OCI-LY1 (cell line): ENCODE data around the gene KCNMA1.

Source experiments
- H2AFZ ChIP-seq: fragments of 200-600 bp; sonication (generic), shearing (Covaris generic); 2 replicates; pipeline ENCODE4 v1.6.0; 2014; ENCODE audit warnings: antibody characterized with exemption, mild to moderate bottlenecking, low read length
- H3F3A ChIP-seq: fragments of 200-600 bp; sonication (generic), shearing (Covaris generic); 2 replicates; pipeline ENCODE4 v1.6.0; 2014; ENCODE audit warnings: mild to moderate bottlenecking, antibody characterized with exemption, low read length, moderate library complexity; ENCODE audit not compliant: insufficient read depth
- H3K27ac ChIP-seq: fragments of 200-600 bp; sonication (generic); 2 replicates; pipeline ENCODE4 v1.5.1; 2014; ENCODE audit warnings: low read length, mixed run types, mild to moderate bottlenecking, low read depth; ENCODE audit not compliant: poor library complexity, severe bottlenecking
- H3K27me3 ChIP-seq: fragments of 200-600 bp; sonication (generic); 2 replicates; pipeline ENCODE4 v1.6.0; 2014; ENCODE audit warnings: antibody characterized with exemption, mild to moderate bottlenecking, low read length, moderate library complexity; ENCODE audit not compliant: insufficient read depth
- H3K36me3 ChIP-seq: fragments of 200-600 bp; sonication (generic); 2 replicates; pipeline ENCODE4 v1.6.1; 2014; ENCODE audit warnings: mild to moderate bottlenecking, antibody characterized with exemption, low read length, moderate library complexity, mixed read lengths; ENCODE audit not compliant: insufficient read depth
- H3K4me1 ChIP-seq: fragments of 200-600 bp; sonication (generic); 2 replicates; pipeline ENCODE4 v1.5.1; 2014; ENCODE audit warnings: mild to moderate bottlenecking, low read length, moderate library complexity; ENCODE audit not compliant: insufficient read depth, severe bottlenecking
- H3K4me2 ChIP-seq: fragments of 200-600 bp; sonication (generic), shearing (Covaris generic); 2 replicates; pipeline ENCODE4 v1.6.1; 2014; ENCODE audit warnings: low read length
- H3K4me3 ChIP-seq: fragments of 200-600 bp; sonication (generic); 2 replicates; pipeline ENCODE4 v1.5.1; 2014; ENCODE audit warnings: low read length, low read depth, mild to moderate bottlenecking, mixed read lengths; ENCODE audit not compliant: poor library complexity, severe bottlenecking
- H3K79me2 ChIP-seq: fragments of 200-600 bp; shearing (Covaris generic); 2 replicates; pipeline ENCODE4 v1.6.1; 2016; ENCODE audit warnings: mixed run types, low read length, mixed read lengths; ENCODE audit not compliant: insufficient read depth
- H3K9ac ChIP-seq: fragments of 200-600 bp; sonication (generic), shearing (Covaris generic); 2 replicates; pipeline ENCODE4 v1.6.1; 2014; ENCODE audit warnings: mild to moderate bottlenecking, low read length, mixed read lengths
- H3K9me2 ChIP-seq: fragments of 200-600 bp; sonication (generic), shearing (Covaris generic); 2 replicates; pipeline ENCODE4 v1.6.1; 2014; ENCODE audit warnings: low read depth, mild to moderate bottlenecking, low read length, mixed read lengths
- H3K9me3 ChIP-seq: fragments of 200-600 bp; shearing (Covaris generic); 2 replicates; pipeline ENCODE4 v1.6.1; 2014; ENCODE audit warnings: low read length, mixed read lengths
- H4K20me1 ChIP-seq: fragments of 200-600 bp; sonication (generic), shearing (Covaris generic); 2 replicates; pipeline ENCODE4 v1.6.0; 2016; ENCODE audit warnings: mild to moderate bottlenecking, low read length; ENCODE audit not compliant: insufficient read depth
- CTCF ChIP-seq: fragments of 200-600 bp; sonication (generic), shearing (Covaris generic); IDR thresholded peaks from 2 replicates; pipeline ENCODE4 v1.5.1; 2017; ENCODE audit warnings: mild to moderate bottlenecking, antibody characterized with exemption, low read length, moderate library complexity, mixed read lengths
- EZH2 ChIP-seq: fragments of 200-600 bp; sonication (generic), shearing (Covaris generic); IDR thresholded peaks from 2 replicates; pipeline ENCODE4 v1.8.0; 2017; ENCODE audit warnings: borderline replicate concordance, mixed run types, mild to moderate bottlenecking, antibody characterized with exemption, low read length, moderate library complexity, mixed read lengths

Gene KCNMA1

GRCh38 chr10:76971547-76972170 lies 665.9 kb downstream of the KCNMA1 start:
- Histone ChIP-seq H3K9me3 (no peaks in the 10 kb centered on the region), H4K20me1 (no peaks in the 10 kb centered on the region), H2AFZ (no peak overlapping the region), H3K27me3 (no peaks in the 10 kb centered on the region), H3K79me2 (no peaks in the 10 kb centered on the region), H3K9ac (no peak overlapping the region), H3K9me2 (no peaks in the 10 kb centered on the region), H3K27ac (no peak overlapping the region), H3K36me3 (no peaks in the 10 kb centered on the region), H3K4me3 (no peak overlapping the region), H3F3A (no peaks in the 10 kb centered on the region), H3K4me2 (no peak overlapping the region), H3K4me1 (no peaks in the 10 kb centered on the region)
- TF ChIP-seq CTCF (no peak), EZH2 (no peak)

- H4K20me1 ChIP-seq: no peaks in the 10 kb centered on the region
- no peak overlapping the region for H3K9ac ChIP-seq
Observed at GRCh38 chr10:76970711-76971519, 666.7 kb downstream of the KCNMA1 start.

GRCh38 chr10:76969366-76969948 lies 668.2 kb downstream of the KCNMA1 start:
- Histone ChIP-seq H3K4me1 (no peaks in the 10 kb centered on the region), H3F3A (no peaks in the 10 kb centered on the region), H3K4me3 (no peak overlapping the region), H3K36me3 (no peaks in the 10 kb centered on the region), H2AFZ (no peak overlapping the region), H3K79me2 (no peaks in the 10 kb centered on the region), H3K9me2 (no peaks in the 10 kb centered on the region), H3K9ac (no peak overlapping the region), H3K27ac (no peak overlapping the region), H3K4me2 (no peak overlapping the region), H3K9me3 (no peaks in the 10 kb centered on the region), H4K20me1 (no peaks in the 10 kb centered on the region), H3K27me3 (no peaks in the 10 kb centered on the region)
- TF ChIP-seq CTCF: no peak
- TF ChIP-seq EZH2: no peak

More at GRCh38 chr10:76970711-76971519, 666.7 kb downstream of the KCNMA1 start:
- Histone ChIP-seq H3K36me3 (no peaks in the 10 kb centered on the region), H3K9me2 (no peaks in the 10 kb centered on the region), H3F3A (no peaks in the 10 kb centered on the region), H3K4me2 (no peak overlapping the region), H3K4me1 (no peaks in the 10 kb centered on the region), H2AFZ (no peak overlapping the region), H3K27ac (no peak overlapping the region), H3K79me2 (no peaks in the 10 kb centered on the region), H3K27me3 (no peaks in the 10 kb centered on the region), H3K9me3 (no peaks in the 10 kb centered on the region), H3K4me3 (no peak overlapping the region)
- TF ChIP-seq CTCF: no peak
- TF ChIP-seq EZH2: no peak
